SK-N-SH (cell line): ENCODE results near the gene OR6N2. TPM values are rescaled to one million over a fixed set of nuclear protein-coding genes. Genes with fewer than 3 reads are reported as not detected.

Experiments used
- CTCF ChIA-PET: fragments of 300-600, 350-600 bp; formaldehyde crosslinking; extraction: SDS; loops from one replicate; lab custom pipeline; 2021; lab: Yijun Ruan, JAX
- POLR2A ChIA-PET: fragments of 350-600 bp; sonication (Branson Sonifier 250); formaldehyde crosslinking; extraction: SDS; loops from one replicate; lab custom pipeline; 2020; ENCODE audit warnings: antibody characterized with exemption, inconsistent platforms; lab: Yijun Ruan, JAX
- DNase-seq: peaks from one replicate; pipeline ENCODE4 v3.0.0; 2012
- H2AFZ ChIP-seq: fragments of 200-600 bp; sonication (generic); 2 replicates; pipeline ENCODE4 v1.8.1; 2016; ENCODE audit warnings: antibody characterized with exemption, mild to moderate bottlenecking, low read depth
- H3F3A ChIP-seq: fragments of 200-600 bp; sonication (generic); replicated peaks from 2 replicates; pipeline ENCODE3; 2016; ENCODE audit warnings: antibody characterized with exemption, mild to moderate bottlenecking; ENCODE audit not compliant: insufficient read depth
- H3K27ac ChIP-seq, 2 experiments: fragments of 200-500 bp in 1 of 2; fragments of 200-600 bp in 1 of 2; sonication (Bioruptor generic) in 1 of 2; sonication (generic), shearing (Covaris generic) in 1 of 2; 2 replicates each; pipeline versions ENCODE4 v1.5.1 to v1.6.1; 2014 to 2016; ENCODE audit warnings: low read depth in 2 of 2, inconsistent platforms in 1 of 2, low read length in 1 of 2, mild to moderate bottlenecking in 1 of 2, mixed read lengths in 1 of 2
- H3K27me3 ChIP-seq: fragments of 200-600 bp; sonication (generic), shearing (Covaris generic); 2 replicates; pipeline ENCODE4 v1.6.1; 2016; ENCODE audit warnings: mixed run types; ENCODE audit not compliant: insufficient read depth
- H3K36me3 ChIP-seq, 2 experiments: fragments of 200-500 bp in 1 of 2; fragments of 200-600 bp in 1 of 2; sonication (Bioruptor generic) in 1 of 2; sonication (generic) in 1 of 2; replicated peaks in 1 of 2; 2 replicates each; pipeline versions ENCODE3 to v1.5.1; 2014 to 2016; ENCODE audit warnings: low read length in 1 of 2, mild to moderate bottlenecking in 1 of 2; ENCODE audit not compliant: insufficient read depth in 2 of 2, control insufficient read depth in 1 of 2
- H3K4me1 ChIP-seq, 2 experiments: fragments of 200-500 bp in 1 of 2; fragments of 200-600 bp in 1 of 2; sonication (Bioruptor generic) in 1 of 2; sonication (generic), shearing (Covaris generic) in 1 of 2; 2 replicates each; pipeline versions ENCODE4 v1.5.1 to v1.6.1; 2014 to 2016; ENCODE audit warnings: low read depth in 1 of 2, low read length in 1 of 2, mixed run types in 1 of 2; ENCODE audit not compliant: insufficient read depth in 2 of 2, control insufficient read depth in 1 of 2
- H3K4me2 ChIP-seq: fragments of 200-600 bp; sonication (generic), shearing (Covaris generic); 2 replicates; pipeline ENCODE4 v1.6.1; 2017; ENCODE audit warnings: mixed run types
- H3K4me3 ChIP-seq, 2 experiments: fragments of 200-500 bp in 1 of 2; fragments of 200-600 bp in 1 of 2; sonication (Bioruptor generic) in 1 of 2; sonication (generic), shearing (Covaris generic) in 1 of 2; 2 replicates each; pipeline versions ENCODE4 v1.5.1 to v1.8.1; 2014 to 2016; ENCODE audit warnings: low read depth in 2 of 2, inconsistent platforms in 1 of 2, low read length in 1 of 2, mild to moderate bottlenecking in 1 of 2, mixed read lengths in 1 of 2, moderate library complexity in 1 of 2
- H3K79me2 ChIP-seq: fragments of 200-600 bp; sonication (generic); 2 replicates; pipeline ENCODE4 v1.8.1; 2017; ENCODE audit warnings: mild to moderate bottlenecking; ENCODE audit not compliant: insufficient read depth
- H3K9ac ChIP-seq: fragments of 200-600 bp; sonication (generic); 2 replicates; pipeline ENCODE4 v1.6.1; 2017; ENCODE audit warnings: mixed run types
- H3K9me2 ChIP-seq: fragments of 200-600 bp; sonication (generic); 2 replicates; pipeline ENCODE4 v1.6.1; 2017; ENCODE audit warnings: mixed run types
- H3K9me3 ChIP-seq: fragments of 200-600 bp; sonication (generic); 2 replicates; pipeline ENCODE4 v1.6.1; 2017; ENCODE audit warnings: mixed run types, mild to moderate bottlenecking, moderate library complexity
- H4K20me1 ChIP-seq: fragments of 200-600 bp; sonication (generic); 2 replicates; pipeline ENCODE4 v1.6.1; 2017; ENCODE audit warnings: mild to moderate bottlenecking, mixed run types; ENCODE audit not compliant: insufficient read depth
- CTCF ChIP-seq: fragments of 200-600 bp; sonication (generic); IDR thresholded peaks from 2 replicates; pipeline ENCODE4 v1.6.1; 2017; ENCODE audit warnings: antibody characterized with exemption, mild to moderate bottlenecking, moderate library complexity
- EP300 ChIP-seq, 2 experiments: IDR thresholded peaks; 2 replicates each; pipeline versions ENCODE4 v1.4.0 to v1.6.1; 2012; ENCODE audit warnings: borderline replicate concordance in 1 of 2, low read depth in 1 of 2, low read length in 1 of 2
- FOXM1 ChIP-seq: IDR thresholded peaks from 2 replicates; pipeline ENCODE4 v1.4.0; 2012; ENCODE audit warnings: low read depth, mild to moderate bottlenecking
- GATA2 ChIP-seq: sonication (generic); formaldehyde crosslinking; IDR thresholded peaks from 2 replicates; pipeline ENCODE4 v1.5.0; 2020; ENCODE audit warnings: mild to moderate bottlenecking, missing genetic modification reagents
- IRF3 ChIP-seq: fragments of 150-350 bp; IDR thresholded peaks from 2 replicates; pipeline ENCODE4 v1.6.1; 2016; ENCODE audit warnings: mild to moderate bottlenecking, low read depth, low read length
- MXI1 ChIP-seq: IDR thresholded peaks from 2 replicates; pipeline ENCODE4 v1.6.1; 2012; ENCODE audit warnings: mild to moderate bottlenecking, low read depth, low read length, improper control_type of control experiment
- POLR2AphosphoS5 ChIP-seq: IDR thresholded peaks from 2 replicates; pipeline ENCODE4 v1.6.1; 2012; ENCODE audit warnings: low read depth, low read length
- REST ChIP-seq: IDR thresholded peaks from 2 replicates; pipeline ENCODE4 v1.6.1; 2012; ENCODE audit warnings: mild to moderate bottlenecking, low read depth, low read length, moderate library complexity
- RFX5 ChIP-seq: IDR thresholded peaks from 2 replicates; pipeline ENCODE4 v1.6.1; 2012; ENCODE audit warnings: mild to moderate bottlenecking, improper control_type of control experiment, low read length
- TEAD4 ChIP-seq: IDR thresholded peaks from 2 replicates; pipeline ENCODE4 v1.4.0; 2012; ENCODE audit warnings: mild to moderate bottlenecking, borderline replicate concordance; ENCODE audit not compliant: insufficient read depth
- USF1 ChIP-seq: IDR thresholded peaks from 2 replicates; pipeline ENCODE4 v1.4.0; 2012; ENCODE audit warnings: low read depth, borderline replicate concordance
- YY1 ChIP-seq: IDR thresholded peaks from 2 replicates; pipeline ENCODE4 v1.4.0; 2012; ENCODE audit warnings: low read depth, mild to moderate bottlenecking
- WGBS: methylation state at CpG from one replicate; pipeline ENCODE4 v1.1.6; 2017; ENCODE audit warnings: low lambda C conversion rate; 5-methylcytosine and 5-hydroxymethylcytosine counted together
- polyA plus RNA-seq, 3 experiments: library from polyadenylated mRNA; depleted of rRNA; stranded (reverse); fragments of >200 nt; gene quantifications; 2 replicates each; pipeline ENCODE4 v1.2.3, GENCODE V29; 2012

OR6N2 gene
- polyA plus RNA-seq, 1 of the 3 experiments (the other 2 are of a cell fraction), result not detected

- CTCF ChIA-PET, result no interaction called here
- no peak for DNase-seq
- 11% methylated on average over 2 of the region's 2 CpGs for whole genome bisulfite sequencing
Observed at GRCh38 chr1:158793604-158794003, 12.6 kb upstream of the OR6N2 start.

GRCh38 chr1:158771950-158772866, 8.8 kb downstream of the OR6N2 start, which contains the start of gene OR6N1:
Gene OR6N1 (minus strand): TSS chr1:158772195. CDS start chr1:158766682, 5,513 bp downstream.
- H2AFZ ChIP-seq, result no peak within 1 kb of the TSS
- 0% methylated on average over 6 of the region's 6 CpGs for WGBS
- H3F3A ChIP-seq, result no peaks in the 10 kb centered on the region
- no peaks in the 10 kb centered on the region for H3K36me3 ChIP-seq
- ChIA-PET POLR2A (no interaction called here), CTCF (no interaction called here)
- H3K9me2 ChIP-seq, result no peaks in the 10 kb centered on the region
- H3K27ac ChIP-seq, result no peak within 1 kb of the TSS
- H3K4me2 ChIP-seq, result no peak within 1 kb of the TSS
- H3K9ac ChIP-seq, result no peak within 1 kb of the TSS
- no peaks in the 10 kb centered on the region for H3K9me3 ChIP-seq
- no peak within 1 kb of the TSS for H3K4me3 ChIP-seq
- DNase-seq, result no peak
- no peaks in the 10 kb centered on the region for H3K27me3 ChIP-seq
- H3K79me2 ChIP-seq, result no peaks in the 10 kb centered on the region
- no peaks in the 10 kb centered on the region for H3K4me1 ChIP-seq
- H4K20me1 ChIP-seq, result no peaks in the 10 kb centered on the region
- no peak for TF ChIP-seq MXI1
- no peak for TF ChIP-seq REST
- no peak for TF ChIP-seq RFX5
- TF ChIP-seq FOXM1, result no peak
- no peak for TF ChIP-seq IRF3
- no peak for TF ChIP-seq POLR2AphosphoS5
- no peak for TF ChIP-seq EP300 (IDR thresholded peaks at IDR 0.05; ENCODE audit: borderline replicate concordance in 1 of 2, low read depth in 1 of 2, low read length in 1 of 2)
- no peak for TF ChIP-seq GATA2 (CRISPR knock-in tag)
- no peak for TF ChIP-seq USF1
- TF ChIP-seq YY1, result no peak
- no peak for TF ChIP-seq CTCF

More at GRCh38 chr1:158793604-158794003, 12.6 kb upstream of the OR6N2 start:
- Histone ChIP-seq H3F3A (no peaks in the 10 kb centered on the region), H3K4me2 (no peak overlapping the region), H3K36me3 (no peaks in the 10 kb centered on the region), H3K27me3 (no peaks in the 10 kb centered on the region), H3K4me1 (no peaks in the 10 kb centered on the region), H3K79me2 (no peaks in the 10 kb centered on the region), H2AFZ (no peak overlapping the region), H4K20me1 (no peaks in the 10 kb centered on the region), H3K9me2 (no peaks in the 10 kb centered on the region), H3K4me3 (no peak overlapping the region), H3K9ac (no peak overlapping the region), H3K27ac (no peak overlapping the region), H3K9me3 (no peaks in the 10 kb centered on the region)
- TF ChIP-seq TEAD4 (no peak), CTCF (peak; percentile 43)
- POLR2A ChIA-PET, result no interaction called here
